GM12872 (cell line): ENCODE results near the gene TKT.

Experiments
- TF ChIP-seq, protein P1 (sequence below): IDR thresholded peaks from 3 replicates; pipeline ENCODE4 v1.5.1; 2011; ENCODE audit warnings: low read depth, mild to moderate bottlenecking, low read length, moderate library complexity; ENCODE audit not compliant: insufficient read depth

Gene TKT

GRCh38 chr3:53236112-53236841, 19.5 kb downstream of the TKT start:
- TF ChIP-seq, protein P1, sequence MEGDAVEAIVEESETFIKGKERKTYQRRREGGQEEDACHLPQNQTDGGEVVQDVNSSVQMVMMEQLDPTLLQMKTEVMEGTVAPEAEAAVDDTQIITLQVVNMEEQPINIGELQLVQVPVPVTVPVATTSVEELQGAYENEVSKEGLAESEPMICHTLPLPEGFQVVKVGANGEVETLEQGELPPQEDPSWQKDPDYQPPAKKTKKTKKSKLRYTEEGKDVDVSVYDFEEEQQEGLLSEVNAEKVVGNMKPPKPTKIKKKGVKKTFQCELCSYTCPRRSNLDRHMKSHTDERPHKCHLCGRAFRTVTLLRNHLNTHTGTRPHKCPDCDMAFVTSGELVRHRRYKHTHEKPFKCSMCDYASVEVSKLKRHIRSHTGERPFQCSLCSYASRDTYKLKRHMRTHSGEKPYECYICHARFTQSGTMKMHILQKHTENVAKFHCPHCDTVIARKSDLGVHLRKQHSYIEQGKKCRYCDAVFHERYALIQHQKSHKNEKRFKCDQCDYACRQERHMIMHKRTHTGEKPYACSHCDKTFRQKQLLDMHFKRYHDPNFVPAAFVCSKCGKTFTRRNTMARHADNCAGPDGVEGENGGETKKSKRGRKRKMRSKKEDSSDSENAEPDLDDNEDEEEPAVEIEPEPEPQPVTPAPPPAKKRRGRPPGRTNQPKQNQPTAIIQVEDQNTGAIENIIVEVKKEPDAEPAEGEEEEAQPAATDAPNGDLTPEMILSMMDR: no peak

GRCh38 chr3:53235545-53235944, 20.3 kb downstream of the TKT start:
- TF ChIP-seq, protein P1: no peak

GRCh38 chr3:53234841-53235232, 21.0 kb downstream of the TKT start:
- TF ChIP-seq, protein P1: no peak

- TF ChIP-seq, protein P1: no peak
Observed at GRCh38 chr3:53234130-53234840, 21.5 kb downstream of the TKT start.

GRCh38 chr3:53232641-53233377, 23.0 kb downstream of the TKT start:
- TF ChIP-seq, protein P1: no peak

DNA sequence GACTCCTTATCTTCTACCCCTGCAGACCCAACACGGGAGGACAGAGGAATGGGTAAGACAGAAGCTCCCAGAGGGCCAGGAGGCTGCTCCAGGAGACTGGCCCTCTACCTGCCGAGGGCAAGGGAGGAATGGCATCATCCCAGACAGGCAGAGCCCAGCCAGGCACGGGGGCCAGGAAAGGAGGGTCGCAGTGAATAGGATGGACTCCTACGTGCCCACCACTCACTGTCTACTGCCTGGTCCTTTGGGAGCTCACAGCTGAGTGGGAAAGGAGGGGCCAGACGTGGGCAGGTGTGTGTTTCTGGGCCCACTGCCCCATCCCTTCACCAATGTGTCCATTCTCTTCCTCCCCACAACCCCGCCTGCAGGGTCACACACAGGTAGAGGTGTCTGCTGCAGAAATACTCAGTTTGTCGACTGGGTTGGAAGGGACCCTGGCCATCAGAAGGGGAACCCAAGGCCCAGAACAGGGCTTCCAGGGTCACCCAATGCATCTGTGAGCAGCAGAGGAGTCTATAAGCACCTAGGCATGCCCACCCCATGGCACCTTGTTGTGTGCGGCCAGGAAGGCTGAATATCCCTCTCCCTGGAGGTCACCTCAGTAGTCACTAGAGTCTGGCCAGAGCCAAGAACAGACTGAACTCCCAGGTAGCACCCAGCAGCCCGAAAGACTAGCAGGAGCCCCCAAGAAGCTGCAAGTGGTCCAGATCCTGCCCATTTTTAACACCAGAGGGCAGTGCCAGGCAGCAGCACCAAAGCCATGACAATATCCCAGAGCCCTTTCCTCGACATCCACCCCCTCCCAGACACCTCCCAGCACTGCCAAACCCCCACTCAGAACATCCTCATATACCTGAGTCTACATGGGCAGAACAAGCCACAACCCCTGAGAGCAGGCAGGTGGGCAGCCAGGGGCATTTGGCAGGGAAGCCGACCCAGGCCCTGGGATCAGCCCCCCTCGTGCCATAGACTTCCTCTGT, 24.0 kb downstream of the TKT start:
- TF ChIP-seq, protein P1: peak; percentile 4; the same call in 1 of the 3 replicates
